Left forelimb (tissue), 1 donor: ENCODE data around the gene COA8.
"Not testable (repeated sequence)": the region's sequence is repeated elsewhere in the genome, so short reads cannot be mapped to it uniquely, and the experiment has no call there.

Experiments used
- DNase-seq: peaks from one replicate; pipeline ENCODE4 v3.0.0-alpha.2; 2018; ENCODE audit warnings: low spot score

COA8 gene

GRCh38 chr14:103574104-103574503, 11.3 kb downstream of the COA8 start:
- DNase-seq, result no peak

GRCh38 chr14:103574707-103575285, 12.0 kb downstream of the COA8 start:
- no peak for DNase-seq

GRCh38 chr14:103576371-103577024, 13.7 kb downstream of the COA8 start:
- peak; percentile 78 for DNase-seq

GRCh38 chr14:103578401-103579075, 15.8 kb downstream of the COA8 start:
- no peak for DNase-seq

GRCh38 chr14:103581206-103581605, 18.4 kb downstream of the COA8 start:
- DNase-seq, result no peak

GRCh38 chr14:103581954-103582703, 19.4 kb downstream of the COA8 start:
- DNase-seq, result no peak

- DNase-seq, result no peak
Observed at GRCh38 chr14:103584326-103584915, 21.7 kb downstream of the COA8 start.

- no peak for DNase-seq
Observed at GRCh38 chr14:103593577-103593976, 30.8 kb downstream of the COA8 start.

- DNase-seq, result no peak
Observed at GRCh38 chr14:103594265-103594664, 31.5 kb downstream of the COA8 start.

- no peak for DNase-seq
Observed at GRCh38 chr14:103597623-103598377, 35.0 kb downstream of the COA8 start.

- DNase-seq, result no peak
Observed at GRCh38 chr14:103600503-103600902, 37.7 kb downstream of the COA8 start.

- DNase-seq, result no peak
Observed at GRCh38 chr14:103604620-103605019, 41.9 kb downstream of the COA8 start.

- peak; percentile 93 for DNase-seq
Observed at GRCh38 chr14:103606963-103607668, 44.4 kb downstream of the COA8 start.

- DNase-seq, result no peak
Observed at GRCh38 chr14:103607822-103608221, 45.1 kb downstream of the COA8 start.

GRCh38 chr14:103609081-103609480, 46.3 kb downstream of the COA8 start:
- DNase-seq, result not testable (repeated sequence)

- DNase-seq, result no peak
Observed at GRCh38 chr14:103611215-103611614, 48.5 kb downstream of the COA8 start.

GRCh38 chr14:103613517-103613916, 50.8 kb downstream of the COA8 start:
- no peak for DNase-seq

GRCh38 chr14:103616635-103617300, 54.0 kb downstream of the COA8 start:
- no peak for DNase-seq

- no peak for DNase-seq
Observed at GRCh38 chr14:103619057-103619456, 56.3 kb downstream of the COA8 start.

GRCh38 chr14:103621860-103622259, 59.1 kb downstream of the COA8 start:
- DNase-seq, result no peak
